Peyer's patch (tissue), 4 donors: Measurements from ENCODE around the gene TBRG4.

Experiments
- CTCF ChIP-seq, 6 experiments: fragments of 450-650 bp in 4 of 6; fragments of 200-600 bp in 2 of 6; sonication (generic) in 1 of 6; IDR thresholded peaks; one replicate each; pipeline ENCODE4 v1.5.1; 2017 to 2019; ENCODE audit warnings: antibody characterized with exemption in 6 of 6, mild to moderate bottlenecking in 3 of 6, moderate library complexity in 1 of 6
- POLR2A ChIP-seq, 2 donors: fragments of 450-650 bp; IDR thresholded peaks; one replicate each; pipeline ENCODE4 v1.5.1; 2017; ENCODE audit warnings: antibody characterized with exemption in 2 of 2, mild to moderate bottlenecking in 2 of 2, moderate library complexity in 2 of 2

GRCh38 chr7:45160417-45160881, 49.0 kb upstream of the TBRG4 start:
- TF ChIP-seq CTCF (IDR thresholded peaks at IDR 0.05) (no peak), POLR2A (IDR thresholded peaks at IDR 0.05) (no peak)
